Activated CD4-positive, CD25-positive, alpha-beta regulatory T cell treated with anti-CD3 and anti-CD28 coated beads, Interleukin-2, amount 50 U/mL, for 72 hours (primary cell): ENCODE results near the gene SPZ1.
"Not testable (repeated sequence)": the region's sequence is repeated elsewhere in the genome, so short reads cannot be mapped to it uniquely, and the experiment has no call there.

ENCODE experiments used
- DNase-seq: peaks from one replicate; pipeline ENCODE4 v3.0.0; 2021

The SPZ1 gene

DNA sequence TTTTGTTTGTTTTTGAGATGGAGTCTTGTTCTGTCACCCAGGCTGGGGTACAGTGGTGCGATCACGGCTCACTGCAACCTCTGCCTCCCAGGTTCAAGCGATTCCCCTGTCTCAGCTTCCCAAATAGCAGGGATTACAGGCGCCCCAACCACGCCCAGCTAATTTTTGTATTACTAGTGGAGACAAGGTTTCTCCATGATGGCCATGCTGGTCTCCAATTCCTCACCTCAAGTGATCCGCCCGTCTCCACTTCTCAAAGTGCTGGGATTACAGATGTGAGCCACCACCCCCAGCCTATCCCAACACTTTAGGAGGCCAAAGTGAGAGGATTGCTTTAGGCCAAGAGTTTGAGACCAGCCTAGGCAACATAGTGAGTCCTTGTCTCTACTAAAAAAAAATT is 19.3 kb downstream of the SPZ1 start:
- no peak for DNase-seq

DNA sequence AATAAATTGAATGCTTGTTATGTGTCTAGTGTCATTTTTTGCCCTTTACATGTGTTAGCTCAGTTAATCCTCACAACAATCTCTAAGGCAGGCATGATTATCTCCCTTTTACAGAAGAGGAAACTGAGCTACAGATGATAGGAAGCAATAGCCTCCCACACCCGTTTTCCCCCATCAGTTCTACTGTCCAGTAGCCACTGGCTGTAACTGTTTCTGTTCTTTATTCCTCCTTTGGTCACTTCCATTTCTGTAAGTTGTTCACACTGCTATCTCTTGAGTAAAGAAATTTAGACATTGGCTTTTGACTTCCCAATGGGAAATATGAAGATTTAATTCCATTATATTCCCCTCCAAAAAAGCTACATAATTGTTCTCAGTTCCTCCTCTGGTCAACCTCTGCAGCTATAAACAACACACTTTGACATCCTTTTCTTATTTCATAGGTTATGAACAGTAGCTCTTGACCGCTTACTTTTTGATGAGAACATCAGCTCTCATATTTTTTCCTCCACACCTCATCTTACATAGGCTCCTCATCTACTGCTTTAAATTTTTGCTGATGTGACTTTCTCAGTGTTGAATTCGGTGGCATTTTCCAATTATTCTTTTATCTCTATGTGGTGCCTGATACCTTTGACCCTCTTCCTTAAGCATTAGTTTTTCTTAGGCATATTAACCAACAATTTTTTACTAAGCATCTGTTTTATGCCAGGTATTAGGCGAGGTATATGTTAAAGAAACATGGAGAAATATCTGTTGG is 21.4 kb downstream of the SPZ1 start:
- no peak for DNase-seq

DNA sequence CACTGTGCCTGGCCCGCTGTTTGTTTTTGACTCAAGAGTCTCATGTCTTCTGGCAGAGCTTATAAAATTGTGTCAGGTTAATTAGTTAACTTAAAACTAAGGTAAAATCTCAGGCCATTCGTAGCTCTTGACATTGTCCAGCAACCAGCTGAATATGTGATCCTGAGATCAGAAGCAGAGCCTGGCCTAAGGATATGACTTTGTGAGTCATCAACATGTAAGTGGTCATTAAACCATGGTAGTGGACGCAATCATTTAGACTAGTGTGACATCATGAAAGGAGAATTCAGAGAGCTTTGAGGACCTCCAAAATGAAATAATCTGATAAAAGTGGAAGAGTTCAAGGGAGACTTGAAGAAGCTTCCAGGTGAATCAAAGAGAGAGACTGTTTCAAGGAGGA is 23.3 kb downstream of the SPZ1 start:
- no peak for DNase-seq

DNA sequence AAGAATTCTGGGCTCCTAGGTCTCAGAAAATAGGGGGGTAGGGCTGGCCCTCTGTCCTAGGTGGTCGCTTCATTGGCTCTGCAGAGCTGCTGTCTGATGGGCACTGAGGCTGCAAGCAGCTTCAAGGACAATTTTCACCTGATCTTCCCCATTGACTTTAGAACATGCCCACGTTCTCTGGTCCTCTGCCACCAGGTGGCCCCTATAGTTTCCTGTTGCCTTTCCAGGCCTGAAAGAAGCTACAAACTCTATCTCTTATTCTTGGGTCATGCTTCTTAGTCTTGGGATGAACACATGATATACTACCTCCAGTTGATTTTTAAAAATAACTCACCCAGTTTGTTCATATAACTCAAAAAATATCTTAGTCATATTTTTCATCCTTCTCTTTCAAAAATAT is 26.3 kb downstream of the SPZ1 start:
- DNase-seq, result no peak

DNA sequence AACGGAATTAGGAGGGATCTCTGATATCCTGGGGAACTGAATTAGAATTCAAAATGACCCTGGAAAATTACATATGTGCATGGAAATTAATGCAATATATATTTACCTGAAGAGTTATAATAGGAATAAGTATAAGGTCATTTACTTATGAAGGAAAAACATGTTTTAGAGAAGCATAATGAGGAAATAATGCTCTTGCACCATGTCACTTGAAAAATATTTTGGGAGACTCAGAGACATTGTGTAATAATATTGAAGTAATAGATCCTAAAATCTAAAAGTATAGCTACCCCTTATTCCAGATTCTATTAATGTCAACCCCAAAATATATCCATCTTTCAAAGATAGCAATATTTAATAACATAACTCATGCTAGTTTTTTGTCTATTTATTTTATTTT is 28.4 kb downstream of the SPZ1 start:
- no peak for DNase-seq

DNA sequence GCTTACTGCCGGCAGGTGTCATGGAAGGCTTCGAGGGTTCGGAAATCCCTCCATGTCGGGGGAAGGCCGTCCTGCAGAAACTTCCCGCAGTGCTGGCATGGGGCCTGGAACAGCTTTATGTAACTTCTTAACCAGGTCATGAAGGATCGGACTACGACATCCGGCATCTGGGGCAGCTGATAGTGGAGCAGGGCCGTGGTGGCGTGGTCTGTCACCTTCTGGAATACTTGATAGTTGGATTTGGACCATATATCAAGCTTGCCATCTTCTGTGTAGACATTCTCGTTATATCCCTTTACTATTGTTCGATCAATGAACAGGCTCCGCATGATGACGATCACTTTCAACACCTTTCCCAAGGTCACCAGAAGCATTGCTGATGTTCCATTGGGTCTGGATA is 31.2 kb downstream of the SPZ1 start:
- not testable (repeated sequence) for DNase-seq

DNA sequence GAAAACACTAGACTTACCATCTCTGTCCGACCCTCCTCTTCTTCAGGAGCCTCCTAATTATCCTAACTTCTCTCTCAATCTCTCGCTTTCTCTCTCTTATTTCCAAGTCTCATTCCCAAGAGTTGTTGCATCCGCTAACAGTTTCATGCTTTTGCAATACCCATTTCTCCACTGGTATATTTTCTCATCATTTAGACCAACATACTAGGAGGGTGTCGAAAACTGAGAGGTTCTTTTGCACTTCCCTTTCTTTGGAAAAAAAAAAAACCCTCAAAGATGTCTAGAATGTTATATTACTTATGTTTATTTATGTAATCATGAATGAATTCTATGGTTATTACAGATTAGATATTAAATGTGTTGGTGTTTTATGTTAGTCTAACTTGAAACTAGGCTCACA is 35.9 kb downstream of the SPZ1 start:
- no peak for DNase-seq

DNA sequence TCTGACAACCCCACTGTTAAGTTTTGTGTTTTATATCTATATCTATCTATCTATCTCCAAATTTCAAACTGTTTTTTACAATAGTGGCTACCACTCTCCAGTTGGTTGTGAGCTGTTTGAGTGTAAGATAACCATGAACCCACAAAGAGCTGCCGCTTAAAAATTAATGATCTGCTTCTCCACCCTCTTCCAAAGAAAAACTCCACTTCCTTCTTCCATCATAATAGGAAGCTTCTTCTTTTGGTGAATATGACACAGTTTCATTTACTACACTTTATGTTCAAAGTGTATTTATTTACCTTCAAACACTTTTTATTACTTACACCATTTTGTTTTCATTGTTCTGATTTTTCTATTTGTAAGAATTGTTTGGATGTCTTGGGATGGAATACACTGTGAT is 37.9 kb downstream of the SPZ1 start:
- DNase-seq, result no peak

DNA sequence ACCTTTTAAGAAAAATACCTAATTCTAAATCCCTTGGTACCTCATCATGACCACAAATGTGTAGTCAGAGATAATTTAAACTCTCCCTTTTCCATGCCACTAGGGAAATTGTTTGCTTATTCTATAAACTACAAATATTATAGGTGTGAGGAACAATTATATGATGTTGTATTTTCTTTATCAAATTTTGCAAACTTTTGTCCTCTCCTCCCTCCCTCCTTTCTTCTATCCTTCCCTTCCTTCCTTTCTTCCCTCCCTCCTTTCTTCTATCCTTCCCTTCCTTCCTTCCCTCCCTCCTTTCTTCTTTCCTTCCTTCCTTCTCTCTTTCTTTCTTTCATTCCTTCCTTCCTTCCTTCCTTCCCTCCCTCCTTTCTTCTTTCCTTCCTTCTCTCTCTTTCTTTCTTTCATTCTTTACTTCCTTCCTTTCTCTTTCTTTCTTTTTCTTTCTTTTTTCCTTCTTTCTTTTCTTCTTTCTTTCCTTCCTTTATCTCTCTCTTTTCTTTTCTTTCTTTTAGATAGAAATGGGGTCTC is 41.2 kb downstream of the SPZ1 start:
- no peak for DNase-seq

DNA sequence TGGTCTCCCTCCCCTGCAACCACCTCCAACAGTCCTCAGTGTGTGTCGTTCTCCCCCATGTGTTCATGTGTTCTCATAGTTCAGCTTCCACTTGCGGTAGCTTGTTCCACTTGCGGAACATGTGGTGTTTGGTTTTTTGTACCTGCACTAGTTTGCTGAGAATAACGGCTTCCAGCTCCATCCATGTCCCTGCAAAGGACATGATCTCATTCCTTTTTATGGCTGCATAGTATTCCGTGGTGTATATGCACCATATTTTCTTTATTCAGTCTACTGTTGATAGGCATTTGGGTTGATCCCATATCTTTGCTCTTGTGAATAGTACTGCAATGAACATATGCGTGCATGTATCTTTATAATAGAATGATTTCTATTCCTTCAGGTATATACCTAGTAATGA is 45.1 kb downstream of the SPZ1 start:
- no peak for DNase-seq

DNA sequence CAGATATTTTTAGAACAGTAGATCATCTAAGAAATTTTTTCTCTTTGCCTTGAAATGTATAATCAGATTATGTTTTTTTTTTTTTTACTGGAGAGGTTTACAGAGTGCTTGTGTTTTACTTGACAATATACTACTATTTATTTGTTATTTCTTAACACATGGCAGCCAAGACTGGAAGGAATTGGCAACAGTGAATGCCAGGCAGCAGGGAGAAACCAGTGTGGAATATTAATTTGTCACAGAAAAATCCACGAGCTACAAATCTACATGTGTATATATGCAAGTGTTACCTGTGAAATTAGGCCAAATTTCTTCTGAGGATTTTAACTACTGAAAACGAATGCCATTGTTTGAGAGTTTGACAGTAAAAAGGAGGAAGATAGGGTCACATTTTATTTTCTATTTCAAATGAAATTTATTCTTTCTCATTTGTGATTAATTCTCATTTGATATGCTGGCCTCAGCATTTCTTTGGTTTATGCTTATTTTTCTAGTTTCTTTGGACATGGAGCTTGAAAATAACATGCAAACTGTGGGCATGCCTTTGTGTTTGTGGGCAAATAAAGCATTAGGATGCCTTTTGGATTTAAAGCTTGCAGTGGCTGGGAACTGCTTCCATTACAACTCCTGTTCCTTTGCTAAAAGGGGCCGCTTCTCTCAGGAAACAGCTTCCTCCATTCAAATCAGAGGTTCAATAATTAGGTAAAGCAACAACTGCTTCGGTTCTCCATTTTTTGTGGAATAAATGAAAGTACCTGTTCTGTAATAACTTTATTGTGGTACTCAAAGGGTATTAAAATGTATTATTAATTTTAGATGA is 49.1 kb downstream of the SPZ1 start:
- DNase-seq, result no peak

DNA sequence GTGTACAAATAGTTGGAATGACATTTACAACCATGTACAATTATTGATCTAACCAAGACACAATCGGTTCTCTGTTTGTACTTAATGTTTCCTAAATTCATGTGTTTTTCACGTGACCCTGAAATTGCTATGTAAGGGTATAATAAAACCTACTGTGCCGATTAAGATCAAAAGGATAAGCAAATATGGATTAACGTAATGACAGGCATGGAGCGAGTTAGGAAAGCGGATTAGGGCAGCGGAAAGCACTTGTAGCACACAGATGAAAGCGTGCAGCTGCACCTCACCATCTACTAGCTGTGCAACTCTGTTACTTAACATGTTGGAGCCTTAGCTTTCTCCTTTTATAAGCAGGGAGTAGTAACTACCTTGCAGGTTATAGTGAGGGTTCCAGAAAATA is 49.7 kb downstream of the SPZ1 start:
- no peak for DNase-seq

DNA sequence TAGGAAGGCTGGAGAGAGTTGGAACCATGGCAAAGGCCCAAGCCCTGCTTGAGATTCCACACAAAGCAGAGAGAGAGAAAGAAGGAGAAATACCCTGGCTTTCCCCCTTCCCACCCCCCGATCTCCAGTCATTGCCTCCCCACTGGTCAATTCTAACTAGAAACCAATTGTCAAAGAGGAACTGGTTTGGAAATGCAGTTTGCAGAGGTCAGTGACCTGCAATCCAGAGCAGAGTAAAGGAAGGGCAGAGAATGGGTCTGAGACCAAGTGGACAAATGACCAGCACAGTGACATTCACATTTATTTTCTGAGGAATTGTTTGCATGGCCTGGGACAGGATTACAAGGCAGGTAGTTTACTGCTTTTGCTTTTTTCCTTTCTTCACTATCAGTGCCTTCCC is 50.6 kb downstream of the SPZ1 start:
- DNase-seq, result no peak
